HG03342 (cell line): Measurements from ENCODE around the gene CSAG1.
"Not testable (repeated sequence)": the region's sequence is repeated elsewhere in the genome, so short reads cannot be mapped to it uniquely, and the experiment has no call there.

Source experiments
- ATAC-seq: cut with Tn5 transposase; IDR thresholded peaks from one replicate; pipeline ENCODE4 v1.9.1; 2021; ENCODE audit warnings: mild to moderate bottlenecking, moderate library complexity; ENCODE audit not compliant: unreplicated experiment

CSAG1 gene, protein sequence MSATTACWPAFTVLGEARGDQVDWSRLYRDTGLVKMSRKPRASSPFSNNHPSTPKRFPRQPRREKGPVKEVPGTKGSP

DNA sequence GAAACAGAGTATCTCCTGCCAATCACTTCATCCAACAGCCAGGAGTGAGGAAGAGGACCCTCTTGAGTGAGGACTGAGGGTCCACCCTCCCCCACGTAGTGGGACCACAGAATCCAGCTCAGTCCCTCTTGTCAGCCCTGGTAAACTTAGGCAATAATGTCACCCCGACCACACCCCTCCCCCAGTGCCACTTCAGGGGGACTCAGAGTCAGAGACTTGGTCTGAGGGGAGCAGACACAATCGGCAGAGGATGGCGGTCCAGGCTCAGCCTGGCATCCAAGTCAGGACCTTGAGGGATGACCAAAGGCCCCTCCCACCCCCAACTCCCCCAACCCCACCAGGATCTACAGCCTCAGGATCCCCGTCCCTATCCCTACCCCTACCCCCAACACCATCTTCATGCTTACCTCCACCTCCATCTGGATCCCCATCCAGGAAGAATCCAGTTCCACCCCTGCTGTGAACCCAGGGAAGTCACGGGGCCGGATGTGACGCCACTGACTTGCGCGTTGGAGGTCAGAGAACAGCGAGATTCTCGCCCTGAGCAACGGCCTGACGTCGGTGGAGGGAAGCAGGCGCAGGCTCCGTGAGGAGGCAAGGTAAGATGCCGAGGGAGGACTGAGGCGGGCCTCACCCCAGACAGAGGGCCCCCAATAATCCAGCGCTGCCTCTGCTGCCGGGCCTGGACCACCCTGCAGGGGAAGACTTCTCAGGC, at the start of gene CSAG1, which contains the start of gene MAGEA12:
CSAG1 (minus strand) TSS at position 461 of the 715 bp plus-strand sequence. CDS start 1,261 bp downstream, outside the sequence.
MAGEA12 (plus strand) TSS at position 497 of the 715 bp plus-strand sequence. CDS start 2,405 bp downstream, outside the sequence.
- no peak for ATAC-seq

DNA sequence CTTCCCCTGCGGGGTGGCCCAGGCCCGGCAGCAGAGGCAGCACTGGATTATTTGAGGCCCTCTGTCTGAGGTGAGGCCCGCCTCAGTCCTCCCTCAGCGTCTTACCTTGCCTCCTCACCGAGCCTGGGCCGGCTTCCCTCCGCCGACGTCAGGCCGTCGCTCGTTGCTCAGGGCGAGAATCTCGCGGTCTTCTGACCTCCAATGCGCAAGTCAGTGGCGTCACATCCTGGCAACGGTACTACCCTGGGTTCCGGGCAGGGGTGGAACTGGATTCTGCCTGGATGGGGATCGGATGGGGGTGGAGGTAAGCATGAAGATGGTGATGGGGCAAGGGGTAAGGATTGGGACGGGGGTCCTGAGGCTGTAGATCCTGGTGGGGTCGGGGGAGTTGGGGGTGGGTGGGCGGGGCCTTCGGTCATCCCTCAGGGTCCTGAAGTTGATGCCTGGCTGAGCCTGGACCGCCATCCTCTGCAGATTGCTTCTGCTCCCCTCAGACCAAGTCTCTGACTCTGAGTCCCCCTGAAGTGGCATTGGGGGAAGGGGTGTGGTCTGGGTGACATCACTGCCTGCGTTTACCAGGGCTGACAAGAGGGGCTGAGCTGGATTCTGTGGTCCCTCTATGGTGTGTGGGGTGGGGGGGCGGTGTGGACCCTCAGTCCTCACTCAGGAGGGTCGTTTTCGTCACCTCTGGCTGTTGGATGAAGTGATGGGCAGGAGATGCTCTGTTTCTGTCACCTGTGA, 36.2 kb upstream of the CSAG1 start, which contains the start of gene MAGEA6:
MAGEA6 (minus strand) TSS at position 141 of the 741 bp plus-strand sequence. CDS start 2,039 bp downstream, outside the sequence.
- not testable (repeated sequence) for ATAC-seq

DNA sequence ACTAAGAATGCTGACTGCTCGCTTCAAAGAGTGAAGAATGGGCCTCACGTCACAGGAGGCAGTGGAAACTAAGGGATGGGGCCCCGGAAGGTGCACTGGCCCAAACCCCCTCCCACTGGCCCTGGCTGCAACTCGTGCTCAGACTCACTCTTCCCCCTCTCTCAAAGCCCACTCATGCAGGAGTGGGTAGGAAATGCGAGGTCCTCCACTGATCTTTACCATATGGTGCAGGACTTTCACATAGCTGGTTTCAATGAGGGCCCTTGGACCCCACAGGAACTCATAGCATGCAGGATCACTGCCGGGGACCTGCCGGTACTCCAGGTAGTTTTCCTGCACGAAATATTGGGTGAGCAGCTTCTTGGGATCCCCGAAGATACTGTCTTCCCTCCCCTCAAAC, 33.0 kb upstream of the CSAG1 start:
- ATAC-seq, result not testable (repeated sequence)

DNA sequence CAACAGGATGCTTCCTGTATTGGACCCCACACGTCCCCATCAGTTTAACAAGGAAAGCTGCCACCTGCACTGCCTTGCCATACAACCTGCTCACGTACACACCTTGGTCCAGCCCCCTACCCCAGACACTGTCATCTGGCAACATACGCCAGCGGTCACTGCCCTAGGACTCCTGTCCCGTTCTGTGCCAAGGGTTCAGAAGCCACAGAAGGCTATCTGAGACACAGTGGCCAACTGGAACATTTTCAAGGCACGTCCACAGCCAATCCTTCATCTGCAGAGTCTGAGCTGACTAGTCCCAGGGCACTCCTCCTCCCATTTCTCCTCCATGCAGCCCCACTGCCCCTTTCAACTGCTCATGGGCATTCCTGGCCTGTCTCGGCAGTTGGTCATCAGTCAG, 28.1 kb upstream of the CSAG1 start:
- ATAC-seq, result not testable (repeated sequence)

DNA sequence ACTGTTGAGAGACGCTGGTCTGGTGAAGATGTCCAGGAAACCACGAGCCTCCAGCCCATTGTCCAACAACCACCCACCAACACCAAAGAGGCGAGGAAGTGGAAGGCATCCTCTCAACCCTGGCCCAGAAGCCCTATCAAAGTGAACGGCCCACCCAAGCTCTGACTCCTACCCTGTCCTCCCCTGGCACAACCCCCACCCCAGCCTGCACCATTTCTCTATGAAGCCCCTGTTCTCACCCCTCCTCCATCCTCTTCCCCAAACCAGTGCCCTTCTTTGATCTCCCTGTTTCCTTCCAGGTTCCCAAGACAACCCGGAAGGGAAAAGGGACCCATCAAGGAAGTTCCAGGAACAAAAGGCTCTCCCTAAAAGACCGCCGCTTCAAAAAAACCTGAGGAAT, 26.0 kb upstream of the CSAG1 start:
- not testable (repeated sequence) for ATAC-seq

DNA sequence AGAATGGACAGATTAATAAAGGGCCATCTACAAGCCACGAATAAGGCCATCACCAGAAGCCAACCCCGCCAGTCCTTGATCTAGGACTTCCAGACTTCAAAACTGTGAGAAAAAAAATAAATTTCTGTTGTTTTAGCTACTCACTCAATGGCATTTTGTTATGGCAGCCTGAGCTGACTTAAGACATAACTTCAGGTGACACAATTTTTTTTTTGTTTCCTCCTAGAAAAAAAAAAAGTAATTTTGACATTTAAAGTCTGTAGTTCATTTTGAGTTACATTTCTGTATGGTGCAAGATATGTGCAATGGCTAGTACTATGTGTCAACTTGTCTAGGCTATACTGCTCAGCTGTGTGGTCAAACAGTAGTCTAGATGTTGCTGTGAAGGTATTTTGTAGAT, 25.4 kb upstream of the CSAG1 start, which contains the start of gene CSAG3:
CSAG3 (plus strand) TSS at position 301 of the 400 bp plus-strand sequence.
- not testable (repeated sequence) for ATAC-seq

DNA sequence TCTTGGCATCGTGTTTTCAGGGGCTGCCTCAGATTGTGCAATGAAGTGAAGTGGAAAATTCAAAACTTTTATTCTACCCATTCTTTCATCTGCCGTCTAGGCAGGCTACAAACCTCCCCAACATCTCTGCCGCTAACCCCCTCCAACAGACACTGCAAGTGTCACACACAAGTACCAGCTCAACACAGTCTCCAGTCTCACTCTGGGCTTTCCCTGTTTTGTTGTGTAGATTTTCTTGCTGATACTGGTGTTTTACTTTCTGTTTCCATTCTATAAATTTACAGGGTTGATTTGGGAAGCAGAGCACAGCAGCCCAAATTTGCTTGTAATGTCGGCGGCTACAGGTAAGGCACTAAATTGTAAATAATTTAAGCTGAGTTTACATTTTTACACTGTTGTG, 21.4 kb upstream of the CSAG1 start:
- ATAC-seq, result not testable (repeated sequence)

DNA sequence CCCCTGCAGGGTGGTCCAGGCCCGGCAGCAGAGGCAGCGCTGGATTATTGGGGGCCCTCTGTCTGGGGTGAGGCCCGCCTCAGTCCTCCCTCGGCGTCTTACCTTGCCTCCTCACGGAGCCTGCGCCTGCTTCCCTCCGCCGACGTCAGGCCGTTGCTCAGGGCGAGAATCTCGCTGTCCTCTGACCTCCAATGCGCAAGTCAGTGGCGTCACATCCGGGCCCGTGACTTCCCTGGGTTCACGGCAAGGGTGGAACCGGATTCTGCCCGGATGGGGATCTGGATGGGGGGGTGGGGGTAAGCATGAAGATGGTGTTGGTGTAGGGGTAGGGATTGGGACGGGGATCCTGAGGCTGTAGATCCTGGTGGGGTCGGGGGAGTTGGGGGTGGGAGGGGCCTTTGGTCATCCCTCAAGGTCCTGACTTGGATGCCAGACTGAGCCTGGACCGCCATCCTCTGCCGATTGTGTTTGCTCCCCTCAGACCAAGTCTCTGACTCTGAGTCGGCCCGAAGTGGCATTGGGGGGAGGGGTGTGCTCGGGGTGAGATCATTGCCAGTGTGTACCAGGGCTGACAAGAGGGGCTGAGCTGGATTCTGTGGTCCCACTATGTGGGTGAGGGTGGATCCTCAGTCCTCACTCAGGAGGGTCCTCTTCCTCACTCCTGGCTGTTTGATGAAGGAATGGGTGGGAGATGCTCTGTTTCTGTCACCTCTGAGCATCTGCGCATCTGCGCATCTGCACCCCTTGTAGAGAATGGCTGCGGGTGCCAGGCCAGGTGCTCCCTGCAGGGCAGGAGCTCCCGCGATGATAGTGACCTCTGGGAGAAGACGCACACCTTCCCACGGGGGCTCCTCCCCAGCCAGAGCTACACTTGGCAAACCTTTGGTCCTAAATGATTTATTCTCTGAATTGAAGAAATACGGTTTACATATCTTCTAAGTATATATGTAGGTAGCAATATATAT, 20.4 kb upstream of the CSAG1 start, which contains the start of gene MAGEA2:
MAGEA2 (minus strand) TSS at position 157 of the 965 bp plus-strand sequence. CDS start 2,479 bp downstream, outside the sequence.
- ATAC-seq, result not testable (repeated sequence)

DNA sequence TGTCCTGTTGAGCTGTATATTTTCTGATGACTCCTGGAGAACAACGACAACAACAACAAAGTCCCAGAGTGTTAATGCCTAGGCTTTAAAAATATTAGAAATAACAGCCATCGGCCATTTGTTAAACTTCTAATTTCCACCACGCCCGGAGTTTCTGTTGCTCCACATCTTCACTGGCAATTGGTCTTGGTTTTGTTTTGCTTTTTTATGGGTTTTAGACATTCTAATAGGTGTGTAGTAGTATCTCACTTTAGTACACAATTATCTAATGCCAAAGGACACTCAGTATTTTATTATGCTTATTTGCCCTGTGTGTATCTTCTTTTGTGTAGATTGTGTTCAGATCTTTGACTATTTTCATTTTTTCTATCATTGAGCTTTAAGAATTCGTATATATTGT, 5.0 kb upstream of the CSAG1 start:
- no peak for ATAC-seq

DNA sequence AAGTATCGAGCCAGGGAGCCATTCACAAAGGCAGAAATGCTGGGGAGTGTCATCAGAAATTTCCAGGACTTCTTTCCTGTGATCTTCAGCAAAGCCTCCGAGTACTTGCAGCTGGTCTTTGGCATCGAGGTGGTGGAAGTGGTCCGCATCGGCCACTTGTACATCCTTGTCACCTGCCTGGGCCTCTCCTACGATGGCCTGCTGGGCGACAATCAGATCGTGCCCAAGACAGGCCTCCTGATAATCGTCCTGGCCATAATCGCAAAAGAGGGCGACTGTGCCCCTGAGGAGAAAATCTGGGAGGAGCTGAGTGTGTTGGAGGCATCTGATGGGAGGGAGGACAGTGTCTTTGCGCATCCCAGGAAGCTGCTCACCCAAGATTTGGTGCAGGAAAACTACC, 3.0 kb upstream of the CSAG1 start:
- not testable (repeated sequence) for ATAC-seq

DNA sequence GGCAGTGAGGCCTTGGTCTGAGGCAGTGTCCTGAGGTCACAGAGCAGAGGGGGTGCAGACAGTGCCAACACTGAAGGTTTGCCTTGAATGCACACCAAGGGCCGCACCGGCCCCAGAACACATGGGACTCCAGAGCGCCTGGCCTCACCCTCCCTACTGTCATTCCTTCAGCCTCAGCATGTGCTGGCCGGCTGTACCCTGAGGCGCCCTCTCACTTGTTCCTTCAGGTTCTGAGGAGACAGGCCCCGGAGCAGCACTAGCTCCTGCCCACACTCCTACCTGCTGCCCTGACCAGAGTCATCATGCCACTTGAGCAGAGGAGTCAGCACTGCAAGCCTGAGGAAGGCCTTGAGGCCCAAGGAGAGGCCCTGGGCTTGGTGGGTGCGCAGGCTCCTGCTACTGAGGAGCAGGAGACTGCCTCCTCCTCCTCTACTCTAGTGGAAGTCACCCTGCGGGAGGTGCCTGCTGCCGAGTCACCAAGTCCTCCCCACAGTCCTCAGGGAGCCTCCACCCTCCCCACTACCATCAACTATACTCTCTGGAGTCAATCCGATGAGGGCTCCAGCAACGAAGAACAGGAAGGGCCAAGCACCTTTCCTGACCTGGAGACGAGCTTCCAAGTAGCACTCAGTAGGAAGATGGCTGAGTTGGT, 2.5 kb upstream of the CSAG1 start:
- no peak for ATAC-seq

DNA sequence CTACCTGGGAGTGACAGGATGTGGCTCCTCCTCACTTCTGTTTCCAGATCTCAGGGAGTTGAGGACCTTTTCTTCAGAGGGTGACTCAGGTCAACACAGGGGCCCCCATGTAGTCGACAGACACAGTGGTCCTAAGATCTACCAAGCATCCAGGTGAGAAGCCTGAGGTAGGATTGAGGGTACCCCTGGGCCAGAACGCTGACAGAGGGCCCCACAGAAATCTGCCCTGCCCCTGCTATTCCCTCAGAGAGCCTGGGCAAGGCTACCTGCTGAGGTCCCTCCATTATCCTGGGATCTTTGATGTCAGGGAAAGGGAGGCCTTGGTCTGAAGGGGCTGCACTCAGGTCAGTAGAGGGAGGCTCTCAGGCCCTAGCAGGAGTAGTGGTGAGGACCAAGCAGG, 1.6 kb upstream of the CSAG1 start:
- no peak for ATAC-seq

DNA sequence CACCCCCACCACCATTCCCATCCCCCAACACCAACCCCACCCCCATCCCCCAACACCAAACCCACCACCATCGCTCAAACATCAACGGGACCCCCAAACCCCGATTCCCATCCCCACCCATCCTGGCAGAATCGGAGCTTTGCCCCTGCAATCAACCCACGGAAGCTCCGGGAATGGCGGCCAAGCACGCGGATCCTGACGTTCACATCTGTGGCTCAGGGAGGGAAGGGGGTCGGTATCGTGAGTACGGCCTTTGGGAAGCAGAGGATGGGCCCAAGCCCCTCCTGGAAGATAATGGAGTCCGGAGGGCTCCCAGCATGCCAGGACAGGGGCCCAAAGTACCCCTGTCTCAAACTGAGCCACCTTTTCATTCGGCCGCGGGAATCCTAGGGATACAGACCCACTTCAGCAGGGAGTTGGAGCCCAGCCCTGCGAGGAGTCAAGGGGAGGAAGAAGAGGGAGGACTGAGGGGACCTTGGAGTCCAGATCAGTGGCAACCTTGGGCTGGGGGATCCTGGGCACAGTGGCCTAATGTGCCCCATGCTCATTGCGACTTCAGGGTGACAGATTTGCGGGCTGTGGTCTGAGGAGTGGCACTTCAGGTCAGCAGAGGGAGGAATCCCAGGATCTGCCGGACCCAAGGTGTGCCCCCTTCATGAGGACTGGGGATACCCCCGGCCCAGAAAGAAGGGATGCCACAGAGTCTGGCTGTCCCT, 780 bp upstream of the CSAG1 start:
- not testable (repeated sequence) for ATAC-seq

DNA sequence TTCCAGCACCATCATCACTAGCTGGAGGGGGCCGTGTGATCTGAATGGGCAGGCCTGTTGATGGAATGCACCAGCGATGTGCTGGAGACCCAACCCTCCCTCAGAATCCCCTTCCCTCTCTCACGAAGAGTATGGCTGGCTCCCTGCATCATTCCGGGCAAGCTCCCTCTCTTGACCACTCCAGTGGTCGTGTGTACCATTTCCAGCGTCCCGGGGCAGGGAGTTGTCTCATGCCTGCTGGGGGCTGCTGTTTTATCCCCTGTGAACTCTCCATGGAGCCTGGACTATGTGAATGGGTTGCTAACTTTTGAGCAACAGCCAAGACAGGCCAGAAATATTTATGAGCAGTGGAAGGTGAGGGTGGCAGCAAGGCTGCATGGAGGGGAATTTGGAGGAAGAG, 8.1 kb downstream of the CSAG1 start:
- no peak for ATAC-seq

DNA sequence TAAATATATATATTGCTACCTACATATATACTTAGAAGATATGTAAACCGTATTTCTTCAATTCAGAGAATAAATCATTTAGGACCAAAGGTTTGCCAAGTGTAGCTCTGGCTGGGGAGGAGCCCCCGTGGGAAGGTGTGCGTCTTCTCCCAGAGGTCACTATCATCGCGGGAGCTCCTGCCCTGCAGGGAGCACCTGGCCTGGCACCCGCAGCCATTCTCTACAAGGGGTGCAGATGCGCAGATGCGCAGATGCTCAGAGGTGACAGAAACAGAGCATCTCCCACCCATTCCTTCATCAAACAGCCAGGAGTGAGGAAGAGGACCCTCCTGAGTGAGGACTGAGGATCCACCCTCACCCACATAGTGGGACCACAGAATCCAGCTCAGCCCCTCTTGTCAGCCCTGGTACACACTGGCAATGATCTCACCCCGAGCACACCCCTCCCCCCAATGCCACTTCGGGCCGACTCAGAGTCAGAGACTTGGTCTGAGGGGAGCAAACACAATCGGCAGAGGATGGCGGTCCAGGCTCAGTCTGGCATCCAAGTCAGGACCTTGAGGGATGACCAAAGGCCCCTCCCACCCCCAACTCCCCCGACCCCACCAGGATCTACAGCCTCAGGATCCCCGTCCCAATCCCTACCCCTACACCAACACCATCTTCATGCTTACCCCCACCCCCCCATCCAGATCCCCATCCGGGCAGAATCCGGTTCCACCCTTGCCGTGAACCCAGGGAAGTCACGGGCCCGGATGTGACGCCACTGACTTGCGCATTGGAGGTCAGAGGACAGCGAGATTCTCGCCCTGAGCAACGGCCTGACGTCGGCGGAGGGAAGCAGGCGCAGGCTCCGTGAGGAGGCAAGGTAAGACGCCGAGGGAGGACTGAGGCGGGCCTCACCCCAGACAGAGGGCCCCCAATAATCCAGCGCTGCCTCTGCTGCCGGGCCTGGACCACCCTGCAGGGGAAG, 19.4 kb downstream of the CSAG1 start, which contains the start of gene MAGEA2B:
MAGEA2B (plus strand) TSS at position 814 of the 973 bp plus-strand sequence. CDS start 2,479 bp downstream, outside the sequence.
- ATAC-seq, result not testable (repeated sequence)

DNA sequence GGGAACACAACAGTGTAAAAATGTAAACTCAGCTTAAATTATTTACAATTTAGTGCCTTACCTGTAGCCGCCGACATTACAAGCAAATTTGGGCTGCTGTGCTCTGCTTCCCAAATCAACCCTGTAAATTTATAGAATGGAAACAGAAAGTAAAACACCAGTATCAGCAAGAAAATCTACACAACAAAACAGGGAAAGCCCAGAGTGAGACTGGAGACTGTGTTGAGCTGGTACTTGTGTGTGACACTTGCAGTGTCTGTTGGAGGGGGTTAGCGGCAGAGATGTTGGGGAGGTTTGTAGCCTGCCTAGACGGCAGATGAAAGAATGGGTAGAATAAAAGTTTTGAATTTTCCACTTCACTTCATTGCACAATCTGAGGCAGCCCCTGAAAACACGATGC, 20.3 kb downstream of the CSAG1 start:
- peak; percentile 53 for ATAC-seq

DNA sequence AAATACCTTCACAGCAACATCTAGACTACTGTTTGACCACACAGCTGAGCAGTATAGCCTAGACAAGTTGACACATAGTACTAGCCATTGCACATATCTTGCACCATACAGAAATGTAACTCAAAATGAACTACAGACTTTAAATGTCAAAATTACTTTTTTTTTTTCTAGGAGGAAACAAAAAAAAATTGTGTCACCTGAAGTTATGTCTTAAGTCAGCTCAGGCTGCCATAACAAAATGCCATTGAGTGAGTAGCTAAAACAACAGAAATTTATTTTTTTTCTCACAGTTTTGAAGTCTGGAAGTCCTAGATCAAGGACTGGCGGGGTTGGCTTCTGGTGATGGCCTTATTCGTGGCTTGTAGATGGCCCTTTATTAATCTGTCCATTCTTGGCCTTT, 24.3 kb downstream of the CSAG1 start, which contains the start of gene CSAG2:
CSAG2 (minus strand) TSS at position 101 of the 400 bp plus-strand sequence. CDS start 161 bp downstream, outside the sequence.
- not testable (repeated sequence) for ATAC-seq

DNA sequence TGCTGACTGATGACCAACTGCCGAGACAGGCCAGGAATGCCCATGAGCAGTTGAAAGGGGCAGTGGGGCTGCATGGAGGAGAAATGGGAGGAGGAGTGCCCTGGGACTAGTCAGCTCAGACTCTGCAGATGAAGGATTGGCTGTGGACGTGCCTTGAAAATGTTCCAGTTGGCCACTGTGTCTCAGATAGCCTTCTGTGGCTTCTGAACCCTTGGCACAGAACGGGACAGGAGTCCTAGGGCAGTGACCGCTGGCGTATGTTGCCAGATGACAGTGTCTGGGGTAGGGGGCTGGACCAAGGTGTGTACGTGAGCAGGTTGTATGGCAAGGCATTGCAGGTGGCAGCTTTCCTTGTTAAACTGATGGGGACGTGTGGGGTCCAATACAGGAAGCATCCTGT, 27.0 kb downstream of the CSAG1 start:
- not testable (repeated sequence) for ATAC-seq
